GF-D8 (cell line): ENCODE results near the gene ANKRD55.
"Not testable (repeated sequence)": the region's sequence is repeated elsewhere in the genome, so short reads cannot be mapped to it uniquely, and the experiment has no call there.

Experiments used
- DNase-seq: peaks from one replicate; lab custom pipeline; 2025; lab: John Stamatoyannopoulos, UW

ANKRD55 gene

GRCh38 chr5:56207537-56207936 lies 25.6 kb downstream of the ANKRD55 start:
- DNase-seq, result no peak

GRCh38 chr5:56206126-56206910 lies 26.8 kb downstream of the ANKRD55 start:
- DNase-seq, result no peak

GRCh38 chr5:56203936-56204335 lies 29.2 kb downstream of the ANKRD55 start:
- not testable (repeated sequence) for DNase-seq

- DNase-seq, result no peak
Measured at GRCh38 chr5:56202483-56202882, 30.6 kb downstream of the ANKRD55 start.

GRCh38 chr5:56201762-56202261 lies 31.3 kb downstream of the ANKRD55 start:
- DNase-seq, result not testable (repeated sequence)

- DNase-seq, result no peak
Measured at GRCh38 chr5:56200971-56201666, 32.0 kb downstream of the ANKRD55 start.

- no peak for DNase-seq
Measured at GRCh38 chr5:56195016-56195415, 38.1 kb downstream of the ANKRD55 start.

GRCh38 chr5:56192246-56192645 lies 40.9 kb downstream of the ANKRD55 start:
- no peak for DNase-seq

- DNase-seq, result no peak
Measured at GRCh38 chr5:56191656-56192055, 41.5 kb downstream of the ANKRD55 start.

- DNase-seq, result no peak
Measured at GRCh38 chr5:56190497-56190896, 42.6 kb downstream of the ANKRD55 start.

GRCh38 chr5:56185768-56186311 lies 47.3 kb downstream of the ANKRD55 start:
- DNase-seq, result no peak

- no peak for DNase-seq
Measured at GRCh38 chr5:56183506-56183905, 49.6 kb downstream of the ANKRD55 start.

- no peak for DNase-seq
Measured at GRCh38 chr5:56179442-56179841, 53.7 kb downstream of the ANKRD55 start.

GRCh38 chr5:56178823-56179222 lies 54.3 kb downstream of the ANKRD55 start:
- no peak for DNase-seq

- DNase-seq, result no peak
Measured at GRCh38 chr5:56176871-56177533, 56.1 kb downstream of the ANKRD55 start.

- no peak for DNase-seq
Measured at GRCh38 chr5:56176155-56176798, 56.9 kb downstream of the ANKRD55 start.

GRCh38 chr5:56175488-56175887 lies 57.6 kb downstream of the ANKRD55 start:
- no peak for DNase-seq

GRCh38 chr5:56175021-56175420 lies 58.1 kb downstream of the ANKRD55 start:
- no peak for DNase-seq

GRCh38 chr5:56172241-56172640 lies 60.9 kb downstream of the ANKRD55 start:
- no peak for DNase-seq

GRCh38 chr5:56170557-56170956 lies 62.6 kb downstream of the ANKRD55 start:
- no peak for DNase-seq

GRCh38 chr5:56169949-56170348 lies 63.2 kb downstream of the ANKRD55 start:
- no peak for DNase-seq

GRCh38 chr5:56169281-56169680 lies 63.8 kb downstream of the ANKRD55 start:
- DNase-seq, result no peak
